Activated CD4-positive, CD25-positive, alpha-beta regulatory T cell treated with anti-CD3 and anti-CD28 coated beads, Interleukin-2, amount 50 U/mL, for 16 hours (primary cell): ENCODE measurements around the gene HSFX3.
"Not testable (repeated sequence)": the region's sequence is repeated elsewhere in the genome, so short reads cannot be mapped to it uniquely, and the experiment has no call there.

ENCODE experiments used
- DNase-seq: peaks from one replicate; pipeline ENCODE4 v3.0.0-alpha.2; 2020; ENCODE audit warnings: low read depth, low spot score

HSFX3 gene

GRCh38 chrX:149517308-149517707, 32.4 kb downstream of the HSFX3 start:
- no peak for DNase-seq

GRCh38 chrX:149516604-149517003, 33.1 kb downstream of the HSFX3 start:
- DNase-seq, result no peak

GRCh38 chrX:149515954-149516602, 33.6 kb downstream of the HSFX3 start:
- no peak for DNase-seq

- no peak for DNase-seq
These were observed 35.8 kb downstream of the HSFX3 start for GRCh38 chrX:149513825-149514428.

GRCh38 chrX:149512225-149512885, 37.4 kb downstream of the HSFX3 start:
- DNase-seq, result peak; percentile 35

- DNase-seq, result no peak
These were observed 38.6 kb downstream of the HSFX3 start for GRCh38 chrX:149511081-149511480.

- DNase-seq, result no peak
These were observed 39.3 kb downstream of the HSFX3 start for GRCh38 chrX:149510386-149510785.

GRCh38 chrX:149508467-149508866, 41.3 kb downstream of the HSFX3 start:
- DNase-seq, result no peak

- DNase-seq, result no peak
These were observed 43.4 kb downstream of the HSFX3 start for GRCh38 chrX:149506349-149506748.

- no peak for DNase-seq
These were observed 44.1 kb downstream of the HSFX3 start for GRCh38 chrX:149505671-149506070.

GRCh38 chrX:149504915-149505651, 44.6 kb downstream of the HSFX3 start, which contains the start of gene IDS:
Gene IDS (minus strand): TSS chrX:149505306. CDS start chrX:149505137, 169 bp downstream.
- DNase-seq, result peak; percentile 68

- peak; percentile 38 for DNase-seq
These were observed 45.4 kb downstream of the HSFX3 start for GRCh38 chrX:149504226-149504914.

- DNase-seq, result not testable (repeated sequence)
These were observed 46.3 kb downstream of the HSFX3 start for GRCh38 chrX:149503446-149503845.

- not testable (repeated sequence) for DNase-seq
These were observed 46.8 kb downstream of the HSFX3 start for GRCh38 chrX:149502923-149503322.

GRCh38 chrX:149499766-149500165, 50.0 kb downstream of the HSFX3 start:
- no peak for DNase-seq

- DNase-seq, result no peak
These were observed 51.0 kb downstream of the HSFX3 start for GRCh38 chrX:149498767-149499166.
